ENCODE data around the gene NUDT4.

GRCh38 chr12:93430280-93430679, 52.6 kb downstream of the NUDT4 start:
- TF ChIP-seq EGR1 (IDR thresholded peaks at IDR 0.05; ENCODE audit: borderline replicate concordance in 1 of 2, low read depth in 2 of 2, low read length in 2 of 2) = no peak
- TF ChIP-seq RAD51 (IDR thresholded peaks at IDR 0.05) = no peak
- TF ChIP-seq CTCF (IDR thresholded peaks at IDR 0.05 in 2 of 3, conservative IDR thresholded peaks at IDR 0.05 in 1 of 3; ENCODE audit: control insufficient read depth in 2 of 3, extremely low read depth in 1 of 3, insufficient read depth in 1 of 3, low read depth in 3 of 3, low read length in 3 of 3) = no peak
- TF ChIP-seq POLR2A (IDR thresholded peaks at IDR 0.05; ENCODE audit: low read depth, low read length) = no peak
- no peak for TF ChIP-seq ZNF24 (IDR thresholded peaks at IDR 0.05)
- no peak for TF ChIP-seq MAX (IDR thresholded peaks at IDR 0.05; ENCODE audit: low read depth, low read length)
- no peak for TF ChIP-seq EP300 (IDR thresholded peaks at IDR 0.05; ENCODE audit: borderline replicate concordance in 1 of 2, control insufficient read depth in 1 of 2, low read depth in 2 of 2, low read length in 2 of 2)
- no peak for TF ChIP-seq ZZZ3 (IDR thresholded peaks at IDR 0.05; ENCODE audit: control insufficient read depth, insufficient read length, low read depth)
- TF ChIP-seq EZH2 (IDR thresholded peaks at IDR 0.05; ENCODE audit: borderline replicate concordance, control insufficient read depth, low read depth, low read length) = no peak

Measured in GM12878 (cell line).